ENCODE measurements around the gene LAMA2.

- TF ChIP-seq CTCF (IDR thresholded peaks at IDR 0.05; ENCODE audit: low read depth, low read length) (no peak), MYC (IDR thresholded peaks at IDR 0.05; ENCODE audit: low read depth, low read length) (no peak), POLR2A (IDR thresholded peaks at IDR 0.05; ENCODE audit: extremely low read depth, insufficient read length) (no peak), MAX (IDR thresholded peaks at IDR 0.05; ENCODE audit: low read depth, low read length) (no peak)
These were observed 619.1 kb downstream of the LAMA2 start for GRCh38 chr6:129501740-129502660.

Measured in NB4 (cell line).